ENCODE data around the gene CPLX4. TPM values are rescaled to one million over a fixed set of nuclear protein-coding genes. Genes with fewer than 3 reads are reported as not detected.

The CPLX4 gene
- total and polyA plus RNA-seq, 2 donors from 2014 or later, result not detected

DNA sequence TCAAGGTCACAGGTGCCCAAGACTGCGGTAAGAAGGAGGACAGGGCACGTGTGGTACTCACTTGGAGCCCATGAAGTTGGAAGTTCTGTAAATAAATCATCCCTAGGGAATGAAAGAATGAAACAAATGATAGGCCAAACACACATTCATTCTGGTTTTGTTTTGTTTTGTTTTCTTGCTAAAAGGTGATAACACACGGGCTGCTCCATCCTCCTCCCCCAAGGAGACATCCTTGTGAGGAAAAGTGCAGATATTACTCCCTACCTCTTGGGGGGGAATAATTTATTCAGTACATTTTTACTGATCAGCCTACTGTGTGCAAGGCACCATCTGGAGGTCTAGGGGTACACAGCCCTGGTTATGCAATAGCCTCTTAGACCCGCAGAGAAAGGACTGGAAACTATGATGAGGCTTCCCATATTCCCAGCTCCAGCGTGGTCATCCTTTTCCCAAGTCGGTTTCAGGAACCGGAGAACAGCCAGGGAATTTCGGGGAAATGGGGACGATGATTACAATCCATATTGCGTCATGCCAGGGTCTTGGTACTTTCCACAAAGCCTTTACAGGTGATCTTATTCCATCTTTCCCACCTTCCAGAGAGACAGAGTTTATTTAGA is 51.5 kb downstream of the CPLX4 start:
- H3K9ac ChIP-seq (ENCODE audit: low read length in 3 of 3), result no peak overlapping the region
- intact Hi-C loops (cut with DNase I), result no loop called here
- FAIRE-seq, result no peak

DNA sequence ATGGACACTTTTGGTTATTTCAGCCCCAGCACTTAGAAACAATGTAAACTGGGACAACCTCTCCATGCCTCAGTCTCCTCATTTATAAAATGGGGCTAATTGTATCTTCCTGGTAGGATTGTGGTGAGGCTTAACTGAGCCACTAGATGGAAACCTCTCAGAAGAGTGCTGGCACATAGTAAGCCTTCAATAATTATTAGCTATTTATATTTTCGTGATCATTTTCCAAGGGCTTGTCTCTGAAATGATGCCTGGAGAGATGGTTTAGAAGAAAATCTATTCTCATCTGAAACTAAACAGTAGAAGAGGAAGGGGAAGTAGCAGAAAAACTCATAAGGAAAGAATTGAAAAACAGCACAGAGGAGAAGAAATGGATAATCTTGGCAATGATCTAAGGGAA is 52.0 kb downstream of the CPLX4 start:
- FAIRE-seq, result no peak
- no peak overlapping the region for H3K9ac ChIP-seq (ENCODE audit: low read length in 3 of 3)
- H3K36me3 ChIP-seq (ENCODE audit: control insufficient read depth in 2 of 3, insufficient read depth in 3 of 3, low read length in 3 of 3), result no peaks in the 10 kb centered on the region
- H3K27ac ChIP-seq (ENCODE audit: low read depth in 2 of 2, low read length in 2 of 2), result no peak overlapping the region
- H3K27me3 ChIP-seq (ENCODE audit: control insufficient read depth, insufficient read depth, low read length), result peaks cover 78% of the 10 kb centered on the region
- no peaks in the 10 kb centered on the region for H3K9me3 ChIP-seq (ENCODE audit: control insufficient read depth in 2 of 3, insufficient read depth in 1 of 3, low read length in 3 of 3)
- intact Hi-C loops (cut with DNase I), result no loop called here
- no peak for DNase-seq
- H3K4me1 ChIP-seq (ENCODE audit: control insufficient read depth in 2 of 3, insufficient read depth in 2 of 3, low read depth in 1 of 3, low read length in 3 of 3), result no peaks in the 10 kb centered on the region
- no peak overlapping the region for H3K4me3 ChIP-seq (ENCODE audit: low read length in 3 of 3)
- TF ChIP-seq, protein P1, sequence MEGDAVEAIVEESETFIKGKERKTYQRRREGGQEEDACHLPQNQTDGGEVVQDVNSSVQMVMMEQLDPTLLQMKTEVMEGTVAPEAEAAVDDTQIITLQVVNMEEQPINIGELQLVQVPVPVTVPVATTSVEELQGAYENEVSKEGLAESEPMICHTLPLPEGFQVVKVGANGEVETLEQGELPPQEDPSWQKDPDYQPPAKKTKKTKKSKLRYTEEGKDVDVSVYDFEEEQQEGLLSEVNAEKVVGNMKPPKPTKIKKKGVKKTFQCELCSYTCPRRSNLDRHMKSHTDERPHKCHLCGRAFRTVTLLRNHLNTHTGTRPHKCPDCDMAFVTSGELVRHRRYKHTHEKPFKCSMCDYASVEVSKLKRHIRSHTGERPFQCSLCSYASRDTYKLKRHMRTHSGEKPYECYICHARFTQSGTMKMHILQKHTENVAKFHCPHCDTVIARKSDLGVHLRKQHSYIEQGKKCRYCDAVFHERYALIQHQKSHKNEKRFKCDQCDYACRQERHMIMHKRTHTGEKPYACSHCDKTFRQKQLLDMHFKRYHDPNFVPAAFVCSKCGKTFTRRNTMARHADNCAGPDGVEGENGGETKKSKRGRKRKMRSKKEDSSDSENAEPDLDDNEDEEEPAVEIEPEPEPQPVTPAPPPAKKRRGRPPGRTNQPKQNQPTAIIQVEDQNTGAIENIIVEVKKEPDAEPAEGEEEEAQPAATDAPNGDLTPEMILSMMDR (IDR thresholded peaks at IDR 0.05; ENCODE audit: borderline replicate concordance, extremely low read depth, insufficient read depth), result no peak

More for the DNA sequence above, 51.5 kb downstream of the CPLX4 start:
- Histone ChIP-seq H3K4me1 (ENCODE audit: control insufficient read depth in 2 of 3, insufficient read depth in 2 of 3, low read depth in 1 of 3, low read length in 3 of 3) (no peaks in the 10 kb centered on the region), H3K27me3 (ENCODE audit: control insufficient read depth, insufficient read depth, low read length) (peaks cover 83% of the 10 kb centered on the region), H3K36me3 (ENCODE audit: control insufficient read depth in 2 of 3, insufficient read depth in 3 of 3, low read length in 3 of 3) (no peaks in the 10 kb centered on the region), H3K4me3 (ENCODE audit: low read length in 3 of 3) (no peak overlapping the region), H3K9me3 (ENCODE audit: control insufficient read depth in 2 of 3, insufficient read depth in 1 of 3, low read length in 3 of 3) (no peaks in the 10 kb centered on the region), H3K27ac (ENCODE audit: low read depth in 2 of 2, low read length in 2 of 2) (no peak overlapping the region)
- TF ChIP-seq, protein P1 (IDR thresholded peaks at IDR 0.05; ENCODE audit: borderline replicate concordance, extremely low read depth, insufficient read depth), result no peak
- no peak for DNase-seq

DNA sequence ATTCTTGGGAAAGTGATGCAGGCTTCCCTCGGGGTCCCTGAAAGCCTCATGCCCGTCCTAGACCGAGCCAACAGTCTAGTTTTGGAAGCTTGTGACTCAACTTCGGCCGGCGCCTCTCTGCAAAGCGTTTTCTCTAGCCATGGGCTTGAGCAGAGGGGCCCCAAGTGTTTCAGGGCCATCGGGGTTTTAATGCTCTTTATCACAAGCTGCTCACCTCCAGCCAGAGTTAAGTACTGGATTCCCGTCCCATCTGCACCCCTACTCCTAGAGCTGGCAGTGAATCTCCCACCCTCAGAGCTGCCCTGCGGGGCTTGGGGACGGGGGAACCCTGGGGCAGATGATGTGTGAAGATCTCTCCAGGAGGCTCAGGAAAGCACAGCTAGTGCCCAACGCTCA is 52.5 kb downstream of the CPLX4 start:
- no peaks in the 10 kb centered on the region for H3K36me3 ChIP-seq (ENCODE audit: control insufficient read depth in 2 of 3, insufficient read depth in 3 of 3, low read length in 3 of 3)
- H3K9me3 ChIP-seq (ENCODE audit: control insufficient read depth in 2 of 3, insufficient read depth in 1 of 3, low read length in 3 of 3), result no peaks in the 10 kb centered on the region
- TF ChIP-seq, protein P1 (IDR thresholded peaks at IDR 0.05; ENCODE audit: borderline replicate concordance, extremely low read depth, insufficient read depth), result no peak
- intact Hi-C loops (cut with DNase I), result no loop called here
- no peak overlapping the region for H3K27ac ChIP-seq (ENCODE audit: low read depth in 2 of 2, low read length in 2 of 2)
- H3K4me3 ChIP-seq (ENCODE audit: low read length in 3 of 3), result no peak overlapping the region
- DNase-seq (no peak), FAIRE-seq (no peak)
- H3K9ac ChIP-seq (ENCODE audit: low read length in 3 of 3), result no peak overlapping the region
- H3K4me1 ChIP-seq (ENCODE audit: control insufficient read depth in 2 of 3, insufficient read depth in 2 of 3, low read depth in 1 of 3, low read length in 3 of 3), result no peaks in the 10 kb centered on the region
- H3K27me3 ChIP-seq (ENCODE audit: control insufficient read depth, insufficient read depth, low read length), result peaks cover 73% of the 10 kb centered on the region

All from kidney (tissue), 14 donors.